ENCODE results near the gene PRICKLE2.

The PRICKLE2 gene

GRCh38 chr3:64187065-64187959, 38.0 kb downstream of the PRICKLE2 start:
- no peak for DNase-seq

- DNase-seq = no peak
Measured at GRCh38 chr3:64186667-64187064, 38.6 kb downstream of the PRICKLE2 start.

GRCh38 chr3:64185436-64185835, 39.8 kb downstream of the PRICKLE2 start:
- no peak for DNase-seq

- no peak for DNase-seq
Measured at GRCh38 chr3:64184621-64185020, 40.6 kb downstream of the PRICKLE2 start.

GRCh38 chr3:64179860-64180259, 45.4 kb downstream of the PRICKLE2 start:
- DNase-seq = no peak

- no peak for DNase-seq
Measured at GRCh38 chr3:64179249-64179648, 46.0 kb downstream of the PRICKLE2 start.

- DNase-seq = no peak
Measured at GRCh38 chr3:64178419-64178818, 46.8 kb downstream of the PRICKLE2 start.

- DNase-seq = no peak
Measured at GRCh38 chr3:64176461-64176996, 48.7 kb downstream of the PRICKLE2 start.

- DNase-seq = no peak
Measured at GRCh38 chr3:64174328-64174727, 50.9 kb downstream of the PRICKLE2 start.

GRCh38 chr3:64173563-64173962, 51.7 kb downstream of the PRICKLE2 start:
- DNase-seq = no peak

- DNase-seq = no peak
Measured at GRCh38 chr3:64170270-64170669, 55.0 kb downstream of the PRICKLE2 start.

- no peak for DNase-seq
Measured at GRCh38 chr3:64167868-64168267, 57.4 kb downstream of the PRICKLE2 start.

- DNase-seq = no peak
Measured at GRCh38 chr3:64167351-64167750, 57.9 kb downstream of the PRICKLE2 start.

GRCh38 chr3:64166584-64167162, 58.6 kb downstream of the PRICKLE2 start:
- DNase-seq = no peak

- DNase-seq = no peak
Measured at GRCh38 chr3:64164349-64164748, 60.9 kb downstream of the PRICKLE2 start.

GRCh38 chr3:64163755-64164148, 61.5 kb downstream of the PRICKLE2 start:
- no peak for DNase-seq

- DNase-seq = no peak
Measured at GRCh38 chr3:64163019-64163754, 62.1 kb downstream of the PRICKLE2 start.

GRCh38 chr3:64161481-64161952, 63.7 kb downstream of the PRICKLE2 start:
- DNase-seq = no peak

- no peak for DNase-seq
Measured at GRCh38 chr3:64160000-64160695, 65.1 kb downstream of the PRICKLE2 start.

GRCh38 chr3:64158334-64158733, 66.9 kb downstream of the PRICKLE2 start:
- no peak for DNase-seq

- no peak for DNase-seq
Measured at GRCh38 chr3:64157150-64158035, 67.9 kb downstream of the PRICKLE2 start.

- no peak for DNase-seq
Measured at GRCh38 chr3:64155328-64155727, 69.9 kb downstream of the PRICKLE2 start.
